Thyroid gland (tissue), 4 donors: ENCODE measurements around the gene DMD.

Experiments
- POLR2A ChIP-seq, 2 donors: fragments of 450-650 bp; IDR thresholded peaks; one replicate each; pipeline ENCODE4 v1.6.1; 2017; ENCODE audit warnings: antibody characterized with exemption in 2 of 2, mild to moderate bottlenecking in 2 of 2, moderate library complexity in 1 of 2
- TF ChIP-seq, protein P1 (sequence below), 6 experiments: fragments of 200-600 bp in 3 of 6; fragments of 450-650 bp in 3 of 6; sonication (generic) in 3 of 6; IDR thresholded peaks; one replicate each; pipeline ENCODE4 v1.5.1; 2016 to 2019; ENCODE audit warnings: antibody characterized with exemption in 6 of 6, mild to moderate bottlenecking in 2 of 6, inconsistent platforms in 1 of 6, moderate library complexity in 1 of 6

DNA sequence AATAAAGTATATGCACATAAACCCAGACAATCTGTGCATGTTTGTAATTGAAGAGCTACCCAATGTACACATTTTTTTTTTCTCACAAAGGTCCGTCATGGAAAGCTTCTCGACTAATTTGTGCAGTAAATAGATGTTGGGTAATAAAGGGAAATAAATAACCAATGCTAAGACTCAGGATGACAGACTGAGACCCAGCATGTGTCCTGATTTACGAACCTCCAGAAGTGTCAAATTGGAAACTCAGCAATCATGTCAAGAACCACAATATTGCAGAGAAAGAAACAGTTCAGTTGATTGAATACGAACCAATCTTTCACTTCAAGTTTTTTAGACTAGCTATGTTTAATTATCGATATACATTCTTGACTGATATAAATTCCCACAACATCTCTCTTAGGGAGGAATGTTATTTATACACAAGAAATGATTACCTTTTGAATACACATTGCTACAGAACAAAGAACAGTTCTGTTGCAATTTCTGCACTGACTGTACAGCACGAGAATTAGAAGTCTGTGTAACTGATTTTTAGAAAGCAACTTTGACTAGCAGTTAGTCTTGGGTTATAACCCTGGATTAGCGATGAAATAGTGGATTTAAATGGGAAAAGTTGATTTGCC, 1513.9 kb downstream of the DMD start:
- TF ChIP-seq POLR2A (IDR thresholded peaks at IDR 0.05), result no peak
- TF ChIP-seq, protein P1, sequence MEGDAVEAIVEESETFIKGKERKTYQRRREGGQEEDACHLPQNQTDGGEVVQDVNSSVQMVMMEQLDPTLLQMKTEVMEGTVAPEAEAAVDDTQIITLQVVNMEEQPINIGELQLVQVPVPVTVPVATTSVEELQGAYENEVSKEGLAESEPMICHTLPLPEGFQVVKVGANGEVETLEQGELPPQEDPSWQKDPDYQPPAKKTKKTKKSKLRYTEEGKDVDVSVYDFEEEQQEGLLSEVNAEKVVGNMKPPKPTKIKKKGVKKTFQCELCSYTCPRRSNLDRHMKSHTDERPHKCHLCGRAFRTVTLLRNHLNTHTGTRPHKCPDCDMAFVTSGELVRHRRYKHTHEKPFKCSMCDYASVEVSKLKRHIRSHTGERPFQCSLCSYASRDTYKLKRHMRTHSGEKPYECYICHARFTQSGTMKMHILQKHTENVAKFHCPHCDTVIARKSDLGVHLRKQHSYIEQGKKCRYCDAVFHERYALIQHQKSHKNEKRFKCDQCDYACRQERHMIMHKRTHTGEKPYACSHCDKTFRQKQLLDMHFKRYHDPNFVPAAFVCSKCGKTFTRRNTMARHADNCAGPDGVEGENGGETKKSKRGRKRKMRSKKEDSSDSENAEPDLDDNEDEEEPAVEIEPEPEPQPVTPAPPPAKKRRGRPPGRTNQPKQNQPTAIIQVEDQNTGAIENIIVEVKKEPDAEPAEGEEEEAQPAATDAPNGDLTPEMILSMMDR (IDR thresholded peaks at IDR 0.05), result no peak
